ENCODE data around the gene SLC25A38.
"Not testable (repeated sequence)": the region's sequence is repeated elsewhere in the genome, so short reads cannot be mapped to it uniquely, and the experiment has no call there.

SLC25A38 gene

GRCh38 chr3:39383045-39383880 is at the start of gene SLC25A38:
TSS of gene SLC25A38 (plus strand) at chr3:39383370. CDS start at chr3:39383725, 355 bp downstream.
- DNase-seq: no peak

GRCh38 chr3:39333607-39334006 is 49.6 kb upstream of the SLC25A38 start:
- DNase-seq: no peak

GRCh38 chr3:39334205-39334604 is 49.0 kb upstream of the SLC25A38 start:
- DNase-seq: no peak

- DNase-seq: no peak
Observed at GRCh38 chr3:39338201-39338600, 45.0 kb upstream of the SLC25A38 start.

- DNase-seq: no peak
Observed at GRCh38 chr3:39339086-39339485, 44.1 kb upstream of the SLC25A38 start.

- DNase-seq: no peak
Observed at GRCh38 chr3:39343076-39343717, 40.0 kb upstream of the SLC25A38 start.

GRCh38 chr3:39343760-39344159 is 39.4 kb upstream of the SLC25A38 start:
- DNase-seq: no peak

- DNase-seq: no peak
Observed at GRCh38 chr3:39344746-39345344, 38.3 kb upstream of the SLC25A38 start.

- no peak for DNase-seq
Observed at GRCh38 chr3:39346785-39347585, 36.2 kb upstream of the SLC25A38 start.

- DNase-seq: no peak
Observed at GRCh38 chr3:39347586-39347876, 35.6 kb upstream of the SLC25A38 start.

- DNase-seq: no peak
Observed at GRCh38 chr3:39349080-39349479, 34.1 kb upstream of the SLC25A38 start.

- peak in 1 of 2 donors; percentile 47 for DNase-seq
Observed at GRCh38 chr3:39350714-39351113, 32.5 kb upstream of the SLC25A38 start.

GRCh38 chr3:39351134-39351533 is 32.0 kb upstream of the SLC25A38 start:
- not testable (repeated sequence) for DNase-seq

- DNase-seq: not testable (repeated sequence)
Observed at GRCh38 chr3:39353168-39353927, 29.8 kb upstream of the SLC25A38 start.

GRCh38 chr3:39358333-39358732 is 24.8 kb upstream of the SLC25A38 start:
- DNase-seq: no peak

GRCh38 chr3:39361252-39361927 is 21.8 kb upstream of the SLC25A38 start:
- DNase-seq: peak in 1 of 2 donors; percentile 36

- no peak for DNase-seq
Observed at GRCh38 chr3:39362192-39362591, 21.0 kb upstream of the SLC25A38 start.

- DNase-seq: no peak
Observed at GRCh38 chr3:39362812-39363211, 20.4 kb upstream of the SLC25A38 start.

GRCh38 chr3:39370450-39370849 is 12.7 kb upstream of the SLC25A38 start:
- not testable (repeated sequence) for DNase-seq

GRCh38 chr3:39372833-39373232 is 10.3 kb upstream of the SLC25A38 start:
- no peak for DNase-seq

GRCh38 chr3:39376959-39377634 is 6.1 kb upstream of the SLC25A38 start:
- no peak for DNase-seq
